HepG2 (cell line): ENCODE results near the gene ACSM6.

Experiments
- FOXK2 ChIP-seq: fragments of 450-650 bp; IDR thresholded peaks from 2 replicates; pipeline ENCODE4 v1.6.1; 2016
- TF ChIP-seq, protein P1 (sequence below): sonication (generic); formaldehyde crosslinking; IDR thresholded peaks from 2 replicates; pipeline ENCODE4 v1.4.0; 2020; ENCODE audit warnings: mild to moderate bottlenecking, missing genetic modification reagents

DNA sequence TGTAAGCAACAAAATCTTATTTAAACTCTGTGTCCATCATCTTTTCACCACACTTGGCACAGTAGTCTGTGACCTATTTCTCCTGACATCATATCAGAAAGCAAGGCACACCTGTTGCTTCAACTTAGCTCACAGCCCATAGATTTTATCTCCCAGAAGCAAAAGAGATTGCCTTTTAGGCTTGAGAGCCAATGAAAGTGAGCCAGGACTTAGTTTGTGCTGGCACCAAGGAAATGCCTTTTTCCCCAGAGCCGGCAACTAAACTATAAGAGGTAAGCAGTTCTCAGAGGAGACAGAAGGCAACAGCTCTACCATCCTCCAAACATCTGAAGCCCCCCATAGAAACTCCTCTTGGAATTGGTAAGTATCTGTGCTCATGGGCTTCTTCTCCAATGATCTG is at the start of gene ACSM6:
- no peak for TF ChIP-seq FOXK2
- TF ChIP-seq, protein P1, sequence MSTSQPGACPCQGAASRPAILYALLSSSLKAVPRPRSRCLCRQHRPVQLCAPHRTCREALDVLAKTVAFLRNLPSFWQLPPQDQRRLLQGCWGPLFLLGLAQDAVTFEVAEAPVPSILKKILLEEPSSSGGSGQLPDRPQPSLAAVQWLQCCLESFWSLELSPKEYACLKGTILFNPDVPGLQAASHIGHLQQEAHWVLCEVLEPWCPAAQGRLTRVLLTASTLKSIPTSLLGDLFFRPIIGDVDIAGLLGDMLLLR (CRISPR knock-in tag), result no peak
